ENCODE measurements around the gene ARRDC2. TPM values are rescaled to one million over a fixed set of nuclear protein-coding genes. Genes with fewer than 3 reads are reported as not detected.

ARRDC2 gene
- total and polyA plus RNA-seq, 10 of the 15 experiments (the other 5 are each of a cell fraction or from before 2014, with no cell fraction given), result 0.48 to 10.1 (median 4.8) TPM

- no peak for TF ChIP-seq REST (IDR thresholded peaks at IDR 0.05; ENCODE audit: low read depth, low read length)
- TF ChIP-seq MXI1 (IDR thresholded peaks at IDR 0.05; ENCODE audit: low read depth, low read length), result no peak
- TF ChIP-seq SP1 (IDR thresholded peaks at IDR 0.05; ENCODE audit: low read depth, low read length), result no peak
- no peak for TF ChIP-seq TCF7 (IDR thresholded peaks at IDR 0.05; ENCODE audit: borderline replicate concordance)
- no peak for TF ChIP-seq CREB1 (IDR thresholded peaks at IDR 0.05; ENCODE audit: low read depth)
- no peak for TF ChIP-seq NFYB (IDR thresholded peaks at IDR 0.05; ENCODE audit: insufficient read depth, low read depth, low read length)
Measured at GRCh38 chr19:18049385-18049784, 41.4 kb downstream of the ARRDC2 start (continued).

- H2AFZ ChIP-seq (ENCODE audit: control insufficient read depth, low read depth, low read length), result no peak overlapping the region
- H3K79me2 ChIP-seq (ENCODE audit: control insufficient read depth, insufficient read depth, low read length), result no peaks in the 10 kb centered on the region
- H3K9me3 ChIP-seq (replicated peaks; ENCODE audit: control insufficient read depth, insufficient read depth, low read length), result no peaks in the 10 kb centered on the region
- WGBS (ENCODE audit: insufficient coverage, insufficient replicate concordance, low lambda C conversion rate, missing lambda C conversion rate), result 63% methylated on average over 9 of the region's 31 CpGs
- ChIA-PET RAD21 (ENCODE audit: unreplicated experiment) (no interaction called here), CTCF (interaction anchor here (0.6 to 1.1 kb wide), 2 partner anchors 19 to 59 kb away, joined by 3 to 4 read pairs; no protein-coding TSS in a partner anchor), POLR2A (interaction anchor here (0.7 kb wide), 1 partner anchor 424 kb away, joined by 4 read pairs; no protein-coding TSS in a partner anchor), SMC1A (ENCODE audit: uncharacterized antibody, unreplicated experiment) (no interaction called here)
- H3K4me1 ChIP-seq (ENCODE audit: control insufficient read depth, insufficient read depth, low read length), result no peaks in the 10 kb centered on the region
- H3K4me3 ChIP-seq, result no peak overlapping the region
- no peak overlapping the region for H3K4me2 ChIP-seq (ENCODE audit: control insufficient read depth, insufficient read depth)
- no peaks in the 10 kb centered on the region for H3K36me3 ChIP-seq (ENCODE audit: control insufficient read depth in 2 of 2, insufficient read depth in 2 of 2, low read length in 1 of 2)
- TF ChIP-seq BMI1 (IDR thresholded peaks at IDR 0.05; ENCODE audit: borderline replicate concordance), result no peak
- TF ChIP-seq POLR2AphosphoS5 (IDR thresholded peaks at IDR 0.05; ENCODE audit: low read length), result no peak
- TF ChIP-seq EP300 (IDR thresholded peaks at IDR 0.05; ENCODE audit: borderline replicate concordance in 1 of 2, control insufficient read depth in 1 of 2, low read depth in 2 of 2, low read length in 2 of 2), result no peak
- no peak for TF ChIP-seq MTA3 (IDR thresholded peaks at IDR 0.05; ENCODE audit: borderline replicate concordance, low read length)
- no peak for TF ChIP-seq TCF7 (IDR thresholded peaks at IDR 0.05; ENCODE audit: borderline replicate concordance)
- TF ChIP-seq EGR1 (IDR thresholded peaks at IDR 0.05; ENCODE audit: borderline replicate concordance in 1 of 2, low read depth in 2 of 2, low read length in 2 of 2), result no peak
- TF ChIP-seq SP1 (IDR thresholded peaks at IDR 0.05; ENCODE audit: low read depth, low read length), result no peak
- no peak for TF ChIP-seq IKZF2 (IDR thresholded peaks at IDR 0.05)
- TF ChIP-seq TCF3 (IDR thresholded peaks at IDR 0.05; ENCODE audit: borderline replicate concordance, insufficient read depth, low read depth, low read length), result no peak
- no peak for TF ChIP-seq NFIC (IDR thresholded peaks at IDR 0.05; ENCODE audit: low read depth, low read length)
- TF ChIP-seq SIX5 (IDR thresholded peaks at IDR 0.05; ENCODE audit: low read depth, low read length, severe bottlenecking), result no peak
- TF ChIP-seq BRCA1 (IDR thresholded peaks at IDR 0.05; ENCODE audit: low read depth, low read length), result no peak
- TF ChIP-seq PML (IDR thresholded peaks at IDR 0.05; ENCODE audit: low read length), result no peak
- DNase-seq (ENCODE audit: low read depth, low spot score) (no peak), FAIRE-seq (no peak), ATAC-seq (no peak)
- no peaks in the 10 kb centered on the region for H4K20me1 ChIP-seq (ENCODE audit: control insufficient read depth, insufficient read depth)
- no peaks in the 10 kb centered on the region; a peak in 1 of 4 replicates for H3K27me3 ChIP-seq (replicated peaks in 1 of 2; ENCODE audit: control insufficient read depth in 2 of 2, insufficient read depth in 2 of 2, low read length in 1 of 2)
- no peak overlapping the region for H3K9ac ChIP-seq (ENCODE audit: control insufficient read depth, insufficient read depth, low read length)
- in situ Hi-C loops (cut with MboI) (no loop called here), intact Hi-C loops (cut with micrococcal nuclease; ENCODE audit: unreplicated experiment) (no loop called here)
- no peak overlapping the region for H3K27ac ChIP-seq (ENCODE audit: control insufficient read depth, insufficient read depth)
- BruUV-seq (replicated peaks), result no TSS peak
Measured at GRCh38 chr19:18051887-18052286, 43.9 kb downstream of the ARRDC2 start.

All from GM12878 (cell line).